ENCODE data around the gene TOGARAM2. TPM values are rescaled to one million over a fixed set of nuclear protein-coding genes. Genes with fewer than 3 reads are reported as not detected.

Gene TOGARAM2
- total RNA-seq, 1 experiment from 2014 or later = 0.76 TPM

- no peaks in the 10 kb centered on the region for H3K36me3 ChIP-seq (ENCODE audit: control insufficient read depth in 1 of 2, insufficient read depth in 2 of 2, low read length in 2 of 2)
- H3K4me3 ChIP-seq (replicated peaks in 1 of 2; ENCODE audit: low read depth in 1 of 2, low read length in 2 of 2) = no peak overlapping the region
- TF ChIP-seq RAD21 (IDR thresholded peaks at IDR 0.05; ENCODE audit: low read depth) = no peak
- no peak for TF ChIP-seq ZFX (IDR thresholded peaks at IDR 0.05)
- no peak for TF ChIP-seq SRF (IDR thresholded peaks at IDR 0.05; ENCODE audit: low read depth)
- TF ChIP-seq, protein P1, sequence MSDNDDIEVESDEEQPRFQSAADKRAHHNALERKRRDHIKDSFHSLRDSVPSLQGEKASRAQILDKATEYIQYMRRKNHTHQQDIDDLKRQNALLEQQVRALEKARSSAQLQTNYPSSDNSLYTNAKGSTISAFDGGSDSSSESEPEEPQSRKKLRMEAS (IDR thresholded peaks at IDR 0.05) = no peak
- TF ChIP-seq JUND (IDR thresholded peaks at IDR 0.05) = no peak
- no peak for TF ChIP-seq ZBTB33 (IDR thresholded peaks at IDR 0.05; ENCODE audit: extremely low read depth, insufficient replicate concordance, low read length)
- TF ChIP-seq EGR1 (IDR thresholded peaks at IDR 0.05; ENCODE audit: low read depth) = no peak
- TF ChIP-seq FOSL1 (IDR thresholded peaks at IDR 0.05; ENCODE audit: low read depth) = no peak
- TF ChIP-seq CEBPB (IDR thresholded peaks at IDR 0.05; ENCODE audit: low read depth) = no peak
- no peak for TF ChIP-seq SIN3A (IDR thresholded peaks at IDR 0.05; ENCODE audit: low read depth)
- TF ChIP-seq TCF7L2 (IDR thresholded peaks at IDR 0.05; ENCODE audit: borderline replicate concordance, extremely low read depth, insufficient read depth, insufficient read length) = no peak
- TF ChIP-seq POLR2AphosphoS5 (IDR thresholded peaks at IDR 0.05; ENCODE audit: low read depth, low read length) = no peak
- no peak for TF ChIP-seq EZH2 (IDR thresholded peaks at IDR 0.05)
- TF ChIP-seq ZNF274 (IDR thresholded peaks at IDR 0.05; ENCODE audit: low read depth, low read length) = no peak
- no peak for TF ChIP-seq CTCF (IDR thresholded peaks at IDR 0.05 in 2 of 3, conservative IDR thresholded peaks at IDR 0.05 in 1 of 3; ENCODE audit: borderline replicate concordance in 1 of 3, insufficient read depth in 1 of 3, low read depth in 2 of 3, low read length in 2 of 3)
- no peak for TF ChIP-seq EZH2phosphoT487 (IDR thresholded peaks at IDR 0.05; ENCODE audit: borderline replicate concordance)
- no peak for TF ChIP-seq ELF1 (IDR thresholded peaks at IDR 0.05; ENCODE audit: borderline replicate concordance, low read depth)
- DNase-seq (ENCODE audit: low read depth, low spot score) = no peak
- no peaks in the 10 kb centered on the region for H3K9me2 ChIP-seq (ENCODE audit: insufficient read depth)
- no peaks in the 10 kb centered on the region; a peak in 1 of 4 replicates for H3K4me1 ChIP-seq (ENCODE audit: control insufficient read depth in 1 of 2, insufficient read depth in 2 of 2, low read length in 2 of 2)
- no peak overlapping the region for H3K4me2 ChIP-seq (ENCODE audit: low read length)
- ChIA-PET CTCF (no interaction called here), POLR2A (no interaction called here), RAD21 (ENCODE audit: low non-redundant PET in 1 of 2, low total read pairs in 2 of 2, uncharacterized antibody in 2 of 2, unreplicated experiment in 2 of 2) (no interaction called here)
- BruUV-seq (replicated peaks) = no TSS peak
- H2AFZ ChIP-seq (ENCODE audit: low read depth, low read length, poor library complexity, severe bottlenecking) = no peak overlapping the region
- H3K27me3 ChIP-seq (ENCODE audit: insufficient read depth, low read length) = no peaks in the 10 kb centered on the region
- H4K20me1 ChIP-seq (ENCODE audit: insufficient read depth) = no peaks in the 10 kb centered on the region
- intact Hi-C loops (cut with micrococcal nuclease) = no loop called here
- no peaks in the 10 kb centered on the region for H3K79me2 ChIP-seq (ENCODE audit: insufficient read depth, low read length)
- no peak for ATAC-seq
- no peaks in the 10 kb centered on the region for H3K9me3 ChIP-seq (ENCODE audit: control insufficient read depth in 1 of 2, insufficient read depth in 1 of 2, low read depth in 1 of 2, low read length in 2 of 2)
- H3K27ac ChIP-seq (ENCODE audit: low read depth, low read length) = no peak overlapping the region
- H3K9ac ChIP-seq (ENCODE audit: low read length) = no peak overlapping the region
Measured at GRCh38 chr2:28997237-28997846, 16.2 kb downstream of the TOGARAM2 start.
